Forelimb muscle (tissue), 1 donor: Measurements from ENCODE around the gene INCENP. TPM values are rescaled to one million over a fixed set of nuclear protein-coding genes. Genes with fewer than 3 reads are reported as not detected.

Experiments
- DNase-seq: peaks from one replicate; pipeline ENCODE4 v3.0.0-alpha.2; 2013; ENCODE audit warnings: low read depth
- polyA plus RNA-seq: library from polyadenylated mRNA; unstranded; fragments of 120-200 nt; gene quantifications from one replicate; pipeline ENCODE4 v1.2.1, GENCODE V29; 2013; ENCODE audit not compliant: insufficient read length

The INCENP gene
- polyA plus RNA-seq, 1 donor = 15.7 TPM

- no peak for DNase-seq
Observed at GRCh38 chr11:62124186-62125113, 639 bp downstream of the INCENP start.

GRCh38 chr11:62125316-62125715 is 1.5 kb downstream of the INCENP start:
- no peak for DNase-seq

GRCh38 chr11:62125881-62126280 is 2.1 kb downstream of the INCENP start:
- no peak for DNase-seq

GRCh38 chr11:62127426-62127825 is 3.6 kb downstream of the INCENP start:
- no peak for DNase-seq

GRCh38 chr11:62127941-62128770 is 4.3 kb downstream of the INCENP start:
- no peak for DNase-seq

GRCh38 chr11:62128835-62129234 is 5.0 kb downstream of the INCENP start:
- no peak for DNase-seq

GRCh38 chr11:62129590-62130282 is 5.9 kb downstream of the INCENP start:
- no peak for DNase-seq

GRCh38 chr11:62130283-62131169 is 6.7 kb downstream of the INCENP start:
- DNase-seq = no peak

GRCh38 chr11:62131170-62131464 is 7.3 kb downstream of the INCENP start:
- no peak for DNase-seq

GRCh38 chr11:62132191-62132590 is 8.4 kb downstream of the INCENP start:
- no peak for DNase-seq

GRCh38 chr11:62132689-62133293 is 9.0 kb downstream of the INCENP start:
- no peak for DNase-seq

- no peak for DNase-seq
Observed at GRCh38 chr11:62133328-62134065, 9.7 kb downstream of the INCENP start.

- no peak for DNase-seq
Observed at GRCh38 chr11:62137276-62137861, 13.6 kb downstream of the INCENP start.

GRCh38 chr11:62137881-62138629 is 14.2 kb downstream of the INCENP start:
- DNase-seq = no peak

- DNase-seq = no peak
Observed at GRCh38 chr11:62138630-62139425, 15.0 kb downstream of the INCENP start.

- DNase-seq = no peak
Observed at GRCh38 chr11:62139526-62140303, 15.9 kb downstream of the INCENP start.
